Dedifferentiated amniotic fluid mesenchymal stem cell (primary cell): Measurements from ENCODE around the gene GATB.

ENCODE experiments used
- DNase-seq: peaks from one replicate; pipeline ENCODE4 v3.0.0-alpha.2; 2016; ENCODE audit errors: extremely low spot score

GATB gene

DNA sequence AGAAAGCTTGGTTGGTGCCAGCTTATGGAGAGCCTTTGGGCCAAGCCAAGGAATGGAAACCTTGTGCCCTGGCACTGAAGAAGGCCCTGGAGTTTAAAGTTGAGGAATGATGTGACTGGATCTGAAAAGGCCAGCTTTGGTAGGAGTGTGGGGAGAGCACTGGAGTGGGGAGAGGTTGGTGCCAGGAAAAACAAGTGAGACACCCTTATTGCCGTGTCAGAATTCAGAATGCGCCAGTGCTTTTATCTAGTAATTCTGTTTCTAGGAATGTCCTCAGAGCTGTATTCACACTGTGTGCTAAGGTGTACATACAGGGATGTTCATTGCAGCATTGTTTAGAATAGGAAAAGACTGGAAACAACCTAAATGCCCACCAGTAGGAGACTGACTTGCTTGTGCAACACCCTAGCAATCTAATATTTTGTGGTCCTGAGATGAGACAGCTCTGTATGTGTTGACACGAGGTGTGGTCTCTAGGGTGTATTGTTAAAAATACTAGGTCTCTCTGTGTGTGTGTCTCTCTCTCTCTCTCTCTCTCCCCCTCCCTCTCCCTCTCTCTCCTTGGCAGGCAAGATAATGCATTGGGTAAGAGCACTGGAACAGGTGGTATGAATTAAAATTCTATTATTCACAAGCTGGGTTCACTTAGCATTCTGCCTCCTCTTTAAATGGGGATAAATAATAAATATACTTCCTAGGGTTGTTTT is 107.8 kb downstream of the GATB start:
- DNase-seq: peak; percentile 49

DNA sequence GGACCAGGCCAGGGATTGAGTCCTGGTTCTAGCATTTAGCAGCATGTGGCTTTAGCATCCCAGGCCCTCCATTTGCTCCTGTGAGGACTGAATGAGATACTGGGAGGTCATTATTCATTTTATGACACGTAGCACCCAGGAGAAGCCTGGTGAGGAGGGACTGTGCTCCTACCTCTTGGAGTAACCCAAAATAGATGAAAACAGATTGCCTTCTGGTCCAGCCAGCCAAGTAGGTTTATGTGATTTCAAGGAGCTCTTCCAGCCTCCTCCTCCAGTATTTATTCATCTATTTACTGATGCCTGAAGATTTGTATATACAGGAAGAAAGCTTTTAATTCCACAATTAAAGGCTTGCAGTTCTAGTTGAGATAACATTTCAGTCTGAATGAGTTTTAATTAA is 109.3 kb downstream of the GATB start:
- DNase-seq: no peak

- DNase-seq: no peak
These were observed 111.3 kb downstream of the GATB start for GRCh38 chr4:151649479-151649878.

GRCh38 chr4:151646322-151646721 is 114.5 kb downstream of the GATB start:
- no peak for DNase-seq

DNA sequence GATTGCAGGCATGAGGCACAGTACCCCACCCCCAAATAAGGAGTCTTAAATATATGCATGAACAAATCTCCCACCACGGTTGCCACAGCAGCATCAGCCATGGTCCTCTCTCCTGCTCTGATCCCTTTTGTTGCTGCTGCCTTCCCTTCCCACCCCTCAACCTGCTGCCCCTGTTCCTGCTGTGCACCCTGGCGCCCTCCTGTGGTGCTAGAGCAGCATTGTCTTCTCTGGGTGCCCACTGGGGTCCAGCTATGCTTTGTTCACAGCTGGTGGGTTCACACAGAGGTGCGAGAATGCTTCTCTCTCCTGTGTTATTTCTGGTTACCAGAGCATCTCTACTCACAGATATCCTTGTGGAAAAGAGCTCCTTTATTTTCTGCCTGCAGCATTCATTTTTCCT is 116.2 kb downstream of the GATB start:
- no peak for DNase-seq

DNA sequence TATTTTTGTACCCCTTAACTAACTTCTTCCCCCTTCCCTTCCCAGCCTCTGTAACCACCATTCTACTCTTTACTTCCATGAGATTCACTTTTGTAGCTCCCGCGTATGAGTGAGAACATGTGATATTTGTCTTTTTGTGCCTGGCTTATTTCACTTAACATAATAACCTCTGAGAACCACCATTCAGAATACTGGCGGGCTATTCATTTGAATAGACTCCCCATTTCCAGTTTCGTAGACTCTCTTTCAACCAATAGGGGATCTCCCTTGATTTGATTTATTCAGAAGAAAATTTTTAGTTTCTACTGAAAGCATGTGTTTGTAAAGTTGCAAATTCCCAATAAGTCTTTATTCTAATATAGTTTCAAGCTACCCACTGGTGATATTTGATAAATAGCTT is 117.2 kb downstream of the GATB start:
- DNase-seq: no peak

GRCh38 chr4:151641983-151642382 is 118.8 kb downstream of the GATB start:
- DNase-seq: no peak

DNA sequence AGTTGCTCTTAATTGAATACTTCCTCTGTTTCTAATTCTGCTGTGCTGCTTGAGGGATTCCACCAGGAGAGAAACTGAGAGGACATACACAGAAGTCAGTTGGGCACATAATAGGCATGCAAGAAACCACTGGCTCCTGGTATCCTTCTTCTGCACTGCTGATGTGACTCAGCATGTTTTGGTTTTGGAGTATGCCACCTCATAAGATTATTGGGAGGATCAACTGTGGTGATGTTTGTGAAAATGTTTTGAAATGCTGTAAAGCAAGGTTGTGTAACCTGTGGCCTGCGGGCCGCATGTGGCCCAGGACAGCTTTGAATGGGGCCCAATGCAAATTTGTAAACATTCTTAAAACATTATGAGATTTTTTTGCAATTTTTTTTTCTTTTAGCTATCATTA is 119.6 kb downstream of the GATB start:
- DNase-seq: peak; percentile 60

GRCh38 chr4:151640381-151640780 is 120.4 kb downstream of the GATB start:
- DNase-seq: no peak

GRCh38 chr4:151638295-151638858 is 122.4 kb downstream of the GATB start:
- DNase-seq: no peak

DNA sequence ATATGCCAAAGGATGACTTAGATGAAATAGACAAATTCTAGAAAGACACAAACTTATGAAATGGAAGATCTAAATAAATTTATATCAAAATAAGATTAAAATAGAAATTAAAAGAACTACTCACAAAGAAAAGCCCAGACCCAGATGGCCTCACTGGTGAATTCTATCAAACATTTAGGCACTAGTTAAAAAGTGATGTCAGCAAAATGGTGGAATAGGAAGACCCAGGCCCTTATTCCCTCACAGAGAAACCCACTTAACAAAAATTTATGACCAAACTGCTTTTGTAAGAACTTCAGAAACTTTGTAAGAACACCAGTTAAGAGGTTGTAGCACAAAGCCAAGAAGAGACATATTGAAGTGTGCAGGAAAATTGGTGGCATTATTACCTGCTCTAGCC is 129.5 kb downstream of the GATB start:
- DNase-seq: no peak

DNA sequence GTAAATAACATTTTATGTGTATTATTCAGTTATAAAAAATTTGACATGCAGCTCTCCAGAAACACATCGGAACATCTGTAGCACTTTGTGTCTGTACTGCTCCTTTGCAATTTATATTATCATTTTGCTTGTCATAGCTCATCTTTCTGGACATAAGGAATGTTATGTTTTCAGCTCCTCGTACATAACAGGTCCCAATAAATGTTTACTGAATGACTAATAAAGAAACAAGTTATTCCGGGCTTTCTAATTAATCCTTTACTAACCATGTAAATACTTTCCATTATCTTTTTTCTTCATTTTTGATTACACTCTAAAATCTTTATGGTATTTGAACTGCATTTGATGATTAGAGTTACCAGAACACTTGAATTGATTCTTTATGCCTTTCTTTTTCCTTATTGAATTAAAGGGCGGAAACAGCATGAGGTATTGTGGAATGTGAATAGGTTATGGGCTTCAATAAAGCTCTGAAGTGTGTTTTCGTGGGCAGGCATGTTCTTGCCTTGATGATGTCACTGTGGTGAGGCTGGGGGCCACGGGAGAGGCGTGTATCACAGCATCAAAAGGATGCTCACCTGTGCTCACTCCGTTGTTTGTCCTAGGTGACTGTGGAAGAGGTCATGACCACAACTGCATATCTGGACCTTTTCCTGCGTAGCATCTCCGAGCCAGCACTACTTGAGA is 131.6 kb downstream of the GATB start:
- DNase-seq: no peak

GRCh38 chr4:151628001-151628608 is 132.7 kb downstream of the GATB start:
- no peak for DNase-seq

DNA sequence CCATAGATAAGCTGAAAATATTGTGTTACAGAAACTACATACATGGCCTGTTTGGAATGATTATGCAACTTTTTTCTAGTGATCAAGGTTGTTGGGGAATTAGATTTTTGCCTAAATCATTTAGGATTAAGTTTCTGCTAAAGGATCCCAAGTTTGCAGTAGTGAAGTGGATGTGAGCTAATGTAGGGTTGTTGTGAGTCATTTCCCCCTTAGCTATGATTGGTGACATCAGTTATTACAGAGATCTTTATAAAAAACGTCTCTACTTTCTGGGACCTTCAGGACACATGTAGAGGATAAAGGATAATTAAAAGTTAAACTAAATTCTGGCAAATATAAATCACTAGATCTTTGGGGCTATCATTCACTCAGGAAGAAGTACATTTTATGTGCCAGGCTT is 133.3 kb downstream of the GATB start:
- DNase-seq: no peak

DNA sequence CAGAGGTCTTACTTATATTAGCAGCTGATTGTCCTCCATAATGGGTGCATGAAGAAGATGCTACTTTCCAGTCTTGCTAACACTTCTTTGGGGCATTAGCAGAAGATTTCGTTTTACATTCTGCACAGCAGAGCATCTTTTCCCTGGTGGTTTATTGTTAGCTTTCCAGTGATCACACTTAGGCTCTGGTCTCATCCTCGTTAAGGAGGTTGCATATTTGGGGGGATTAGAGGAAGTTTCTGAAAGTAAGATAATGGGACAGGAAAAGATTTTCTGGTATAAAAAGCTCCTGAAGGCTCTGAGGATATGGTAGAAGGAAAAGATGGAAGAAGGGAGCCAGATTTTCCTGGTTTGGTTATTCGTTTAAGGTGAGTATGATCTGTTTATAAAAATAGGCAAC is 134.1 kb downstream of the GATB start:
- DNase-seq: no peak

DNA sequence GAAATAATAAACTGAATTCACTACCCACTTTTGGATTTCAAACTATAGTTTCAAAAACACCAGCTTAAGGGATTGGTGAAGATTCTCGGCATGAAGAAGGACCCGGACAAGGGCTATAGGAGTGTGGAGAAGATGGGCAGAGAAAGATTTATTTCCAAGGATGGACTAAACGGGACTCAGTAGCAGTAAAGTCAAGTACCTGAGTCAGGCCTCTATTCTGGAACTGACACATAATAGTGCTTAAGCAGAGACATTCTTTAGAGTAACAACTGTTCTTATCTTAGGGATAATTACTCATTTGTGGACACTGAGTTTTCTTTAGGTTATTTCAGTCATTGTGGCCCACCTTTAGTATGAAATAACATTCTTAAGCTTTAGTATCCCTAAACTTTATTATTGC is 134.6 kb downstream of the GATB start:
- no peak for DNase-seq

- DNase-seq: no peak
These were observed 135.9 kb downstream of the GATB start for GRCh38 chr4:151624626-151625565.
